Adrenal gland (tissue), 12 donors: ENCODE measurements around the gene PHF23. TPM values are rescaled to one million over a fixed set of nuclear protein-coding genes. Genes with fewer than 3 reads are reported as not detected.

Source experiments
- DNase-seq, 7 donors: peaks; one replicate each; pipeline ENCODE4 v3.0.0-alpha.2; 2019 to 2020
- H3K27ac ChIP-seq, 5 donors: fragments of 200-600 bp; sonication (generic) in 4 of 5; 1 replicate in 3 of 5; 2 replicates in 2 of 5; pipeline versions ENCODE4 v1.5.1 to v1.8.0; 2016 to 2020; ENCODE audit warnings: mild to moderate bottlenecking in 1 of 5
- H3K27me3 ChIP-seq: fragments of 200-600 bp; 2 replicates; pipeline ENCODE4 v1.8.0; 2021
- H3K36me3 ChIP-seq, 2 donors: fragments of 200-600 bp; replicated peaks in 1 of 2; 1 replicate in 1 of 2; 2 replicates in 1 of 2; pipeline versions ENCODE4 v1.5.1 to v1.8.0; 2018 to 2022
- H3K4me1 ChIP-seq, 2 donors: fragments of 200-600 bp; replicated peaks in 1 of 2; 1 replicate in 1 of 2; 2 replicates in 1 of 2; pipeline versions ENCODE4 v1.5.1 to v1.8.0; 2018 to 2021
- H3K4me3 ChIP-seq, 4 donors: fragments of 200-600 bp; sonication (generic) in 3 of 4; one replicate each; pipeline ENCODE4 v1.5.1; 2016 to 2018
- H3K9me3 ChIP-seq, 3 donors: fragments of 200-600 bp; sonication (generic) in 1 of 3; replicated peaks in 1 of 3; 1 replicate in 2 of 3; 2 replicates in 1 of 3; pipeline versions ENCODE4 v1.5.1 to v1.8.0; 2016 to 2021
- POLR2A ChIP-seq, 2 donors: fragments of 450-650 bp; IDR thresholded peaks; one replicate each; pipeline ENCODE4 v1.6.1; 2017; ENCODE audit warnings: antibody characterized with exemption in 2 of 2, mild to moderate bottlenecking in 2 of 2, moderate library complexity in 1 of 2
- WGBS, 4 donors: extraction: QIAGEN DNeasy Blood & Tissue Kit in 2 of 4; methylation state at CpG; one replicate each; pipeline versions ENCODE4 v1.1.5 to v1.1.7; 2013 to 2017; 5-methylcytosine and 5-hydroxymethylcytosine counted together
- intact Hi-C, 2 donors: fragments of 100-400 bp; cut with DNase I; formaldehyde crosslinking; loops; one replicate each; pipeline versions ENCODE4 v1.14.1 to v1.15.0; 2022 to 2023
- polyA plus RNA-seq, 3 donors: library from polyadenylated mRNA; stranded (reverse); fragments of 200-250 nt in 2 of 3; fragments of 350-450 nt in 1 of 3; fragmentation: Illumina TruSeq in 1 of 3; extraction: RNeasy Lipid Tissue Mini Kit (QIAGEN cat#74804) in 1 of 3; gene quantifications; one replicate each; pipeline ENCODE4 v1.2.3, GENCODE V29; 2013 to 2014
- total RNA-seq, 9 donors: library from RNA; depleted of rRNA in 4 of 9; stranded (reverse); fragments of >200 nt in 4 of 9; fragments of 120-200 nt in 1 of 9; fragmentation: NEBNext Ultra II Directional in 1 of 9; extraction: Animal tissue kit (Norgen Biotek cat#: 25700) in 1 of 9; gene quantifications; one replicate each; pipeline versions ENCODE4 v1.1.0 to v1.2.4, GENCODE V29; 2013 to 2023
- TF ChIP-seq, protein P1 (sequence below), 6 experiments: fragments of 450-650 bp in 4 of 6; fragments of 200-600 bp in 2 of 6; sonication (generic) in 1 of 6; IDR thresholded peaks; 1 replicate in 5 of 6; 2 replicates in 1 of 6; pipeline versions ENCODE4 v1.5.1 to v1.8.0; 2016 to 2021; ENCODE audit warnings: antibody characterized with exemption in 6 of 6, mild to moderate bottlenecking in 2 of 6, moderate library complexity in 1 of 6
- donor health status: healthy with polysubstance abuse.
- donor health status: Bipolar disorder and iron deficiency.
- donor health status: DM: yes; HTN: yes; CAD: no.
- donor health status: DM: no; HTN: no; CAD: no.
- donor health status: DM: no; HTN: no; CAD: no.
- donor health status: DM: yes; HTN: yes; CAD: no.

The PHF23 gene
- total and polyA plus RNA-seq, 12 donors = 28.0 to 141 (median 64.5) TPM

DNA sequence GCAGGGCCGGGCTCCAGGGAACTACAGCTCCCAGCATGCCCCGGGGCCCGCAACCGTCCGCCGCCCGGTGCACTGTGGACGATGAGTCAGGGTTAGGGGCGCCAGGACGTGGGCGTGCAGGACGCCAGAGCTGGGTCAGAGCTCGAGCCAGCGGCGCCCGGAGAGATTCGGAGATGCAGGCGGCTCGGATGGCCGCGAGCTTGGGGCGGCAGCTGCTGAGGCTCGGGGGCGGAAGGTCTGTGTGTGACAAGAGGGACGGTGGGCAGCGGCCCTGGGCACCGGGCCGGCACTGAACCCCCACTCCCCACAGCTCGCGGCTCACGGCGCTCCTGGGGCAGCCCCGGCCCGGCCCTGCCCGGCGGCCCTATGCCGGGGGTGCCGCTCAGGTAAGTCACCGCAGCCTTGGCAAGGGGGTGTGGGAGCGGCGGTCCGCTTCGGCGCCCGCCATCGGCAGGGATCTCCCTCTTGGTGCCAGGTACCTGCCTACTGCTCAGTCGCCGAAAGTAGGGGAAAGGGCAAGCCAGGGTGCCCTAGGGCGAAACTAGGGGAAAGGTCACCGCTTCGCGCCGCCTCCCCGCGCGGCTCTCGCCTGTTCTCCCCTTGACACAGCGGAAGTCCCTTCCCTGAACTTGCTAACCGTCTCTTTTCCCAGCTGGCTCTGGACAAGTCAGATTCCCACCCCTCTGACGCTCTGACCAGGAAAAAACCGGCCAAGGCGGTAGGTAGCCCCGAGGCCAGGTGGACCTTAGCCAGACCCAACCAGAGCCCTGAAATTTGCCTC lies 19.3 kb downstream of the PHF23 start, which contains the start of the genes ACADVL and DLG4:
TSS of gene ACADVL (plus strand) at position 127 of the 781 bp plus-strand sequence. CDS start at position 174, 47 bp downstream.
TSS of gene DLG4 (minus strand) at position 25 of the 781 bp plus-strand sequence.
- intact Hi-C loops = no loop called here
- H3K9me3 ChIP-seq = no peaks in the 10 kb centered on the region
- H3K4me1 ChIP-seq = peaks cover 45 to 78% of the 10 kb centered on the region in 2 donors
- TF ChIP-seq, protein P1, sequence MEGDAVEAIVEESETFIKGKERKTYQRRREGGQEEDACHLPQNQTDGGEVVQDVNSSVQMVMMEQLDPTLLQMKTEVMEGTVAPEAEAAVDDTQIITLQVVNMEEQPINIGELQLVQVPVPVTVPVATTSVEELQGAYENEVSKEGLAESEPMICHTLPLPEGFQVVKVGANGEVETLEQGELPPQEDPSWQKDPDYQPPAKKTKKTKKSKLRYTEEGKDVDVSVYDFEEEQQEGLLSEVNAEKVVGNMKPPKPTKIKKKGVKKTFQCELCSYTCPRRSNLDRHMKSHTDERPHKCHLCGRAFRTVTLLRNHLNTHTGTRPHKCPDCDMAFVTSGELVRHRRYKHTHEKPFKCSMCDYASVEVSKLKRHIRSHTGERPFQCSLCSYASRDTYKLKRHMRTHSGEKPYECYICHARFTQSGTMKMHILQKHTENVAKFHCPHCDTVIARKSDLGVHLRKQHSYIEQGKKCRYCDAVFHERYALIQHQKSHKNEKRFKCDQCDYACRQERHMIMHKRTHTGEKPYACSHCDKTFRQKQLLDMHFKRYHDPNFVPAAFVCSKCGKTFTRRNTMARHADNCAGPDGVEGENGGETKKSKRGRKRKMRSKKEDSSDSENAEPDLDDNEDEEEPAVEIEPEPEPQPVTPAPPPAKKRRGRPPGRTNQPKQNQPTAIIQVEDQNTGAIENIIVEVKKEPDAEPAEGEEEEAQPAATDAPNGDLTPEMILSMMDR (IDR thresholded peaks at IDR 0.05) = no peak
- TF ChIP-seq POLR2A (IDR thresholded peaks at IDR 0.05) = peak; percentile 88 to 98
- H3K27me3 ChIP-seq = no peaks in the 10 kb centered on the region
- H3K27ac ChIP-seq = peak within 1 kb of the TSS; percentile 86 to 100 (median 97)
- H3K4me3 ChIP-seq = peak within 1 kb of the TSS; percentile 48 to 99 (median 82)
- 0 to 2% (median 1%) methylated on average over 22 to 63 of the region's 63 CpGs for WGBS, 4 donors
- peak; percentile 92 to 97 (median 95) for DNase-seq
- peaks cover 0 to 30% of the 10 kb centered on the region in 2 donors for H3K36me3 ChIP-seq

DNA sequence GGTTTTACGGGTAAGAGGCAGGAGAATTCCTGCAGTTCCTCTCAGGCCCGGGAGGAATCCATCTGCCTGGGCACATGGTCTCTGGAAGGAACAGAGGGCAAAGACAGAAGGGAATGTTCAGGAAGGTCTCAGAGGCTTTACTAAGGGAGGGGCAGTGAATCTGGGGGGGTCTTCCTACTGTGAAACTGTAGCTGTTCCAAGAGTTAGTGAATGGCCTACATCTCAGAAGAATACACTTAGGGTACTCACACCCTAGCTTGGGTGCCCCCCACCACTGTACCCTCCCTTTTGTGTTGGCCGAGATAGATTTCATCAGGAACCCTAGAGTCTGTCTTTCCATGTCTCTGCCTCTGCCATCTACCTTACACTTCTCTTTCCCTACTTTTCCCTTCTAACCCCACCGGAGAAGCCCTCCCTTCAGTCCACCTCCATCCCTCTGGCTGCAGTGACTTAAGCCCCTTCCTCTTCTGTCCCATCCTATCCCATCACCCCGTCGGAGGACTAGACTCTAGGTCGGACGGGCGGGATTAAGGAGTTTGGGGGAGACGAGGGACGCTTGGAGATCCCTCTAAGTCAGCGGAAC lies 19.9 kb downstream of the PHF23 start:
- Histone ChIP-seq H3K27me3 (no peaks in the 10 kb centered on the region), H3K36me3 (peaks cover 0 to 26% of the 10 kb centered on the region in 2 donors), H3K9me3 (no peaks in the 10 kb centered on the region), H3K27ac (peak overlapping the region; percentile 86 to 100 (median 97)), H3K4me3 (peak overlapping the region in 2 of 4 donors; percentile 87 to 99), H3K4me1 (peaks cover 40 to 79% of the 10 kb centered on the region in 2 donors)
- peak in 1 of 7 donors; percentile 35 for DNase-seq
- intact Hi-C loops = no loop called here
- 16 to 19% (median 16%) methylated on average over 11 to 12 of the region's 12 CpGs for WGBS, 4 donors
- TF ChIP-seq POLR2A (IDR thresholded peaks at IDR 0.05) = no peak
- TF ChIP-seq, protein P1 (IDR thresholded peaks at IDR 0.05) = no peak

DNA sequence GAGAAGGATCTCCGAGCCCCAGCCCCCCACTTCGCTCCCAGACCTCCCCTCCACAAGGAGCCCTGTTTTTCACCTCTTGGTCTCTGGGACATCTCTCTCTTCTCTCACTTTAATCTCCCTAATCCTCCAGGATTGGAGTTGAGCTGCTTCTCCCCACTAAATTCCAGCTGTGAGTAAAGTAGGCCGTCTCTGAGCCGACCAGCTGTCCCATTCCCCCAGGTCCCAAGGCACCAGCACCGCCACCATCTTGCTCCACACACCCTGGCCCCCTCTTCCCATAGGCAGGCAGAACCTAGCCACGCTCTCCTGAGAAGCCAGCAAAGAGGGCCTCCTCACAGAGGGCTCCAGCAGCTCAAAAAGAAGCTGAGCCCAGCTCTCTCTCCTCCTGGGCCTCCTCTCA lies 20.5 kb downstream of the PHF23 start:
- H3K4me3 ChIP-seq = no peak overlapping the region

More for the DNA sequence above, 20.5 kb downstream of the PHF23 start:
- Histone ChIP-seq H3K27me3 (no peaks in the 10 kb centered on the region), H3K4me1 (peaks cover 45 to 78% of the 10 kb centered on the region in 2 donors), H3K27ac (peak overlapping the region in 2 of 5 donors; percentile 99 to 100), H3K36me3 (peaks cover 0 to 20% of the 10 kb centered on the region in 2 donors), H3K9me3 (no peaks in the 10 kb centered on the region)
- peak in 2 of 7 donors; percentile 27 to 39 for DNase-seq
- intact Hi-C loops = no loop called here
- WGBS, 4 donors = 69 to 82% (median 80%) methylated on average over 6 of the region's 6 CpGs
- TF ChIP-seq, protein P1 (IDR thresholded peaks at IDR 0.05) = no peak
- TF ChIP-seq POLR2A (IDR thresholded peaks at IDR 0.05) = no peak
